H9 (cell line): ENCODE measurements around the gene FBXO30. TPM values are rescaled to one million over a fixed set of nuclear protein-coding genes. Genes with fewer than 3 reads are reported as not detected.

Source experiments
- DNase-seq: peaks from one replicate; pipeline ENCODE4 v3.0.0-alpha.2; 2017
- H2AFZ ChIP-seq: one replicate; pipeline ENCODE4 v1.6.1; 2013; ENCODE audit warnings: mild to moderate bottlenecking, low read length, control low read depth, moderate library complexity
- H2AK5ac ChIP-seq: 2 replicates; pipeline ENCODE4 v1.6.1; 2013; ENCODE audit warnings: low read length, control low read depth, mixed read lengths; ENCODE audit not compliant: insufficient read length
- H2BK120ac ChIP-seq: one replicate; pipeline ENCODE4 v1.6.1; 2013; ENCODE audit warnings: low read depth, mild to moderate bottlenecking, low read length, control low read depth, inconsistent platforms; ENCODE audit not compliant: poor library complexity, severe bottlenecking
- H2BK12ac ChIP-seq: 2 replicates; pipeline ENCODE4 v1.6.1; 2013; ENCODE audit warnings: low read length, control low read depth, mixed read lengths, low read depth; ENCODE audit not compliant: insufficient read length
- H2BK15ac ChIP-seq: 2 replicates; pipeline ENCODE4 v1.6.1; 2013; ENCODE audit warnings: low read depth, low read length, control low read depth
- H2BK20ac ChIP-seq: one replicate; pipeline ENCODE4 v1.6.1; 2013; ENCODE audit warnings: low read depth, mild to moderate bottlenecking, low read length, control low read depth, inconsistent platforms; ENCODE audit not compliant: poor library complexity, severe bottlenecking
- H2BK5ac ChIP-seq: 2 replicates; pipeline ENCODE4 v1.6.1; 2013; ENCODE audit warnings: low read length, control low read depth, mixed read lengths; ENCODE audit not compliant: insufficient read length
- H3K14ac ChIP-seq: 2 replicates; pipeline ENCODE4 v1.6.1; 2013; ENCODE audit warnings: low read length, control low read depth; ENCODE audit not compliant: insufficient read depth
- H3K18ac ChIP-seq: 2 replicates; pipeline ENCODE4 v1.6.1; 2013; ENCODE audit warnings: low read depth, mild to moderate bottlenecking, mixed read lengths, low read length, control low read depth; ENCODE audit not compliant: insufficient read length
- H3K23ac ChIP-seq: 2 replicates; pipeline ENCODE4 v1.6.1; 2013; ENCODE audit warnings: low read length, control low read depth, mixed read lengths, low read depth; ENCODE audit not compliant: insufficient read length
- H3K23me2 ChIP-seq: 2 replicates; pipeline ENCODE4 v1.6.1; 2013; ENCODE audit warnings: low read depth, mild to moderate bottlenecking, mixed read lengths, low read length, control low read depth; ENCODE audit not compliant: insufficient read length, poor library complexity, severe bottlenecking
- H3K27ac ChIP-seq: 2 replicates; pipeline ENCODE4 v1.5.1; 2013; ENCODE audit warnings: low read length, control low read depth, mixed read lengths, low read depth; ENCODE audit not compliant: insufficient read length
- H3K27me3 ChIP-seq: 2 replicates; pipeline ENCODE4 v1.6.1; 2013; ENCODE audit warnings: low read length, control low read depth, inconsistent platforms; ENCODE audit not compliant: insufficient read depth
- H3K4ac ChIP-seq: 2 replicates; pipeline ENCODE4 v1.6.1; 2013; ENCODE audit warnings: low read depth, mild to moderate bottlenecking, control low read depth, inconsistent platforms, low read length, moderate library complexity
- H3K4me1 ChIP-seq: 2 replicates; pipeline ENCODE4 v1.6.1; 2013; ENCODE audit warnings: low read length, control low read depth, inconsistent platforms; ENCODE audit not compliant: insufficient read depth
- H3K4me2 ChIP-seq: 2 replicates; pipeline ENCODE4 v1.6.1; 2013; ENCODE audit warnings: low read length, control low read depth, mixed read lengths; ENCODE audit not compliant: insufficient read length, insufficient read depth
- H3K56ac ChIP-seq: 2 replicates; pipeline ENCODE4 v1.6.1; 2013; ENCODE audit warnings: low read depth, mild to moderate bottlenecking, mixed read lengths, low read length, control low read depth; ENCODE audit not compliant: insufficient read length
- H3K79me1 ChIP-seq: 2 replicates; pipeline ENCODE4 v1.6.1; 2013; ENCODE audit warnings: low read depth, mild to moderate bottlenecking, moderate library complexity, low read length, control low read depth, inconsistent platforms; ENCODE audit not compliant: insufficient read depth, poor library complexity, severe bottlenecking
- H3K79me2 ChIP-seq: 2 replicates; pipeline ENCODE4 v1.6.1; 2013; ENCODE audit warnings: low read length, control low read depth, inconsistent platforms; ENCODE audit not compliant: insufficient read depth
- H3K9ac ChIP-seq: 2 replicates; pipeline ENCODE4 v1.6.1; 2013; ENCODE audit warnings: low read length, control low read depth, mixed read lengths; ENCODE audit not compliant: insufficient read length; ENCODE audit errors: extremely low read depth
- H3K9me3 ChIP-seq: one replicate; pipeline ENCODE4 v1.6.1; 2013; ENCODE audit warnings: low read depth, low read length, inconsistent platforms; ENCODE audit not compliant: control insufficient read depth
- H3T11ph ChIP-seq: one replicate; pipeline ENCODE4 v1.6.1; 2013; ENCODE audit warnings: mild to moderate bottlenecking, low read length, control low read depth, inconsistent platforms
- H4K20me1 ChIP-seq: one replicate; pipeline ENCODE4 v1.6.1; 2013; ENCODE audit not compliant: control insufficient read depth, insufficient read length, insufficient read depth
- H4K5ac ChIP-seq: 2 replicates; pipeline ENCODE4 v1.6.1; 2013; ENCODE audit warnings: low read depth, mild to moderate bottlenecking, mixed read lengths, low read length, control low read depth; ENCODE audit not compliant: insufficient read length
- H4K8ac ChIP-seq: replicated peaks from 2 replicates; pipeline ENCODE4 v1.6.1; 2013; ENCODE audit warnings: low read length, control low read depth, mixed read lengths, low read depth; ENCODE audit not compliant: insufficient read length
- H4K91ac ChIP-seq: 2 replicates; pipeline ENCODE4 v1.6.1; 2013; ENCODE audit warnings: low read depth, mild to moderate bottlenecking, moderate library complexity, mixed read lengths, low read length, control low read depth; ENCODE audit not compliant: insufficient read length
- H3K27ac Mint-ChIP-seq, 3 experiments: 2 replicates in 2 of 3; 3 replicates in 1 of 3; pipeline ENCODE4 v1.8.0; 2020 to 2021; ENCODE audit warnings: mixed read lengths in 3 of 3, mild to moderate bottlenecking in 1 of 3, moderate library complexity in 1 of 3
- H3K27me3 Mint-ChIP-seq: 2 replicates; pipeline ENCODE4 v1.8.0; 2021; ENCODE audit warnings: low read depth, mild to moderate bottlenecking, moderate library complexity, mixed read lengths
- H3K36me3 Mint-ChIP-seq, 3 experiments: 2 replicates in 2 of 3; 3 replicates in 1 of 3; pipeline ENCODE4 v1.8.0; 2020 to 2021; ENCODE audit warnings: low read depth in 3 of 3, mixed read lengths in 3 of 3; ENCODE audit not compliant: insufficient read depth in 1 of 3
- H3K4me1 Mint-ChIP-seq, 2 experiments: 2 replicates each; pipeline ENCODE4 v1.8.0; 2020; ENCODE audit warnings: mixed read lengths in 2 of 2
- H3K4me3 Mint-ChIP-seq, 2 experiments: 2 replicates in 1 of 2; 3 replicates in 1 of 2; pipeline ENCODE4 v1.8.0; 2020 to 2021; ENCODE audit warnings: mild to moderate bottlenecking in 2 of 2, mixed read lengths in 2 of 2, moderate library complexity in 1 of 2
- H3K9me3 Mint-ChIP-seq, 2 experiments: 2 replicates in 1 of 2; 3 replicates in 1 of 2; pipeline ENCODE4 v1.8.0; 2020; ENCODE audit warnings: mild to moderate bottlenecking in 2 of 2, mixed read lengths in 2 of 2, moderate library complexity in 1 of 2
- CTCF ChIP-seq: fragments of 200-600 bp; sonication (generic); conservative IDR thresholded peaks from 3 replicates; pipeline ENCODE4 v1.8.0; 2021; ENCODE audit warnings: antibody characterized with exemption, mild to moderate bottlenecking
- WGBS: extraction: QIAGEN DNeasy Blood & Tissue Kit; methylation state at CpG from one replicate; pipeline ENCODE4 v1.1.7; 2013; ENCODE audit warnings: missing lambda C conversion rate, low lambda C conversion rate, mixed read lengths; ENCODE audit not compliant: insufficient read length; ENCODE audit errors: extremely low coverage; 5-methylcytosine and 5-hydroxymethylcytosine counted together
- total RNA-seq: library from RNA; stranded (reverse); gene quantifications from 2 replicates; pipeline ENCODE4 v1.2.1, GENCODE V29; 2021

Gene FBXO30
- total RNA-seq, 1 experiment from 2014 or later = 16.9 TPM

DNA sequence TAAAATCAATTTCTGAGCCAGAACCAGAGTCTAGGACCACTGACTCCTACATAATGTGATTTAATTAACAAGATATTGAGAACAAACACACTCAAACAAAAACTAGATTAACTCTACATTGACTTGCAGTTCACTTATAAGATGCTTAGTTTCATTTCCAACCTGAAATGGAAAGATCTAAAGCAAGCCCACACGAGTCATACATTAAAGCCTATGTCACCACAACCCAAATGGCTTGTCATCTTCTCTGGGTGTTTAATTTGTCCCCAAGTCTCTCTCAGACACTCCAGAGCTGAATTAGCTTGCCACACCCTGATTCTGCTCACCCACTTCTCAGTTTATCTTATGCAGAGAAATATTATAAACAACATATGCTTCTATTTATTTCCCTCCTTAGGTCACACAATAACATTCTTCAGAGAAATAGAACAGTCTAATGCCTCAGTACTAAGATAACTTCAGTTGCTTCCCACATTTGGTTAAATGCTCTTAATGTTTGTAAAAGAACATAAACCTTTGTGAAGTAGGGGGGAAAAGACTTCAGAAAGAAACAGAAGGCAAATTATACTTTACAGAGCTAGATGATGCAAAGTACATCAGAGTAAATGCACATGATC lies 8.8 kb upstream of the FBXO30 start:
- Histone ChIP-seq H3K27ac (no peak overlapping the region), H3K4ac (no peak overlapping the region), H3K4me2 (no peak overlapping the region), H3K18ac (no peak overlapping the region), H4K5ac (no peak overlapping the region), H2AFZ (no peak overlapping the region), H2AK5ac (no peak overlapping the region), H3K9ac (no peak overlapping the region), H2BK20ac (no peak overlapping the region), H3T11ph (no peak overlapping the region), H3K27me3 (no peaks in the 10 kb centered on the region), H3K79me1 (no peaks in the 10 kb centered on the region), H2BK12ac (no peak overlapping the region), H3K4me1 (no peaks in the 10 kb centered on the region), H4K91ac (no peak overlapping the region), H2BK15ac (no peak overlapping the region), H4K20me1 (no peaks in the 10 kb centered on the region), H3K23ac (no peak overlapping the region), H3K56ac (no peak overlapping the region), H2BK120ac (no peak overlapping the region), H2BK5ac (no peak overlapping the region), H3K9me3 (no peaks in the 10 kb centered on the region), H3K23me2 (no peaks in the 10 kb centered on the region), H4K8ac (no peak overlapping the region), H3K79me2 (no peaks in the 10 kb centered on the region), H3K14ac (no peak overlapping the region)
- no peak overlapping the region for H3K4me3 Mint-ChIP-seq
- no peak for TF ChIP-seq CTCF
- H3K9me3 Mint-ChIP-seq = no peaks in the 10 kb centered on the region
- no peaks in the 10 kb centered on the region for H3K36me3 Mint-ChIP-seq
- DNase-seq = no peak
- H3K27me3 Mint-ChIP-seq = no peaks in the 10 kb centered on the region
- peak overlapping the region in 1 of 3 experiments; percentile 68; a peak in 1 of 7 replicates for H3K27ac Mint-ChIP-seq
- peaks cover 0 to 3% of the 10 kb centered on the region in 2 experiments; a peak in 1 of 4 replicates for H3K4me1 Mint-ChIP-seq
- no CpG with 5 or more reads among the region's 1 CpG for WGBS
